Keratinocyte (primary cell): ENCODE data around the gene ZNF891.

ENCODE experiments used
- CTCF ChIP-seq, 3 experiments: IDR thresholded peaks in 1 of 3; conservative IDR thresholded peaks in 1 of 3; optimal IDR thresholded peaks in 1 of 3; 2 replicates in 2 of 3; 3 replicates in 1 of 3; pipeline versions ENCODE3 to v1.5.1; 2011; ENCODE audit warnings: low read length in 3 of 3, mild to moderate bottlenecking in 3 of 3, moderate library complexity in 2 of 3, control low read depth in 1 of 3, inconsistent platforms in 1 of 3; ENCODE audit not compliant: insufficient read depth in 2 of 3; ENCODE audit errors: extremely low read depth in 1 of 3
- EZH2 ChIP-seq: IDR thresholded peaks from one replicate; pipeline ENCODE4 v1.6.1; 2012; ENCODE audit warnings: inconsistent platforms, mild to moderate bottlenecking, low read length, moderate library complexity

- TF ChIP-seq CTCF (optimal IDR thresholded peaks at IDR 0.05 in 1 of 3, IDR thresholded peaks at IDR 0.05 in 1 of 3, conservative IDR thresholded peaks at IDR 0.05 in 1 of 3; ENCODE audit: extremely low read depth in 1 of 3, insufficient read depth in 2 of 3, low read length in 3 of 3) (no peak), EZH2 (no peak)
Observed at GRCh38 chr12:133120385-133121191, 9.5 kb downstream of the ZNF891 start.
